SK-N-SH (cell line): ENCODE measurements around the gene AP3S1.

Experiments
- EP300 ChIP-seq, 2 experiments: IDR thresholded peaks; 2 replicates each; pipeline versions ENCODE4 v1.4.0 to v1.6.1; 2012; ENCODE audit warnings: borderline replicate concordance in 1 of 2, low read depth in 1 of 2, low read length in 1 of 2
- MAX ChIP-seq: IDR thresholded peaks from 2 replicates; pipeline ENCODE4 v1.4.0; 2012; ENCODE audit warnings: low read depth
- MXI1 ChIP-seq: IDR thresholded peaks from 2 replicates; pipeline ENCODE4 v1.6.1; 2012; ENCODE audit warnings: mild to moderate bottlenecking, low read depth, low read length, improper control_type of control experiment
- RXRA ChIP-seq: IDR thresholded peaks from 2 replicates; pipeline ENCODE4 v1.4.0; 2012; ENCODE audit warnings: low read depth, mild to moderate bottlenecking, borderline replicate concordance
- SIN3A ChIP-seq: IDR thresholded peaks from 2 replicates; pipeline ENCODE4 v1.6.1; 2012; ENCODE audit warnings: low read depth, mild to moderate bottlenecking, low read length, moderate library complexity, borderline replicate concordance
- TF ChIP-seq, protein P1 (sequence below): fragments of 200-600 bp; sonication (generic); IDR thresholded peaks from 2 replicates; pipeline ENCODE4 v1.6.1; 2017; ENCODE audit warnings: antibody characterized with exemption, mild to moderate bottlenecking, moderate library complexity
- TF ChIP-seq, protein P2 (sequence below): fragments of 150-350 bp; IDR thresholded peaks from 2 replicates; pipeline ENCODE4 v1.6.1; 2017; ENCODE audit warnings: antibody characterized with exemption, low read length, low read depth, borderline replicate concordance
- TF ChIP-seq, protein P3 (sequence below): IDR thresholded peaks from 2 replicates; pipeline ENCODE4 v1.6.1; 2012; ENCODE audit warnings: mild to moderate bottlenecking, low read depth, low read length, moderate library complexity

DNA sequence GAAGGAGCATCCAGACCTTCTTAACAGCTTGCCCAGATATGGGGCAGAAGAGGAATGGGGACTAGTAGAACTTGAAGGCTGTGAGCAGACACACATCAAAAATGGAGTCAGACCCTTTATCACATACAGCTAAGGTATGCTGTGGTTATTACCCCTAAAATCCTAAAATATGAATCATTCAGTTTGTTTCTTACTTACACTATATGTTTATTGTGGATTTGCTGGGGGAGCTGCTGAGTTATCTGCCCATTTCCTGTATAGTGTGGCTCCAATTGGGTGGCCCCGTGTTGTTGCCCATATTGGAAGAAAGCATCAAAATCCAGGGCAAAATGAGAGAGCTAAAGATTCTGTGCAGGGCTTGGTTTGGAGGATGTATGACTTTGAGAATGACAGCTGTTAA lies 56.9 kb downstream of the AP3S1 start:
- TF ChIP-seq, protein P1, sequence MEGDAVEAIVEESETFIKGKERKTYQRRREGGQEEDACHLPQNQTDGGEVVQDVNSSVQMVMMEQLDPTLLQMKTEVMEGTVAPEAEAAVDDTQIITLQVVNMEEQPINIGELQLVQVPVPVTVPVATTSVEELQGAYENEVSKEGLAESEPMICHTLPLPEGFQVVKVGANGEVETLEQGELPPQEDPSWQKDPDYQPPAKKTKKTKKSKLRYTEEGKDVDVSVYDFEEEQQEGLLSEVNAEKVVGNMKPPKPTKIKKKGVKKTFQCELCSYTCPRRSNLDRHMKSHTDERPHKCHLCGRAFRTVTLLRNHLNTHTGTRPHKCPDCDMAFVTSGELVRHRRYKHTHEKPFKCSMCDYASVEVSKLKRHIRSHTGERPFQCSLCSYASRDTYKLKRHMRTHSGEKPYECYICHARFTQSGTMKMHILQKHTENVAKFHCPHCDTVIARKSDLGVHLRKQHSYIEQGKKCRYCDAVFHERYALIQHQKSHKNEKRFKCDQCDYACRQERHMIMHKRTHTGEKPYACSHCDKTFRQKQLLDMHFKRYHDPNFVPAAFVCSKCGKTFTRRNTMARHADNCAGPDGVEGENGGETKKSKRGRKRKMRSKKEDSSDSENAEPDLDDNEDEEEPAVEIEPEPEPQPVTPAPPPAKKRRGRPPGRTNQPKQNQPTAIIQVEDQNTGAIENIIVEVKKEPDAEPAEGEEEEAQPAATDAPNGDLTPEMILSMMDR = no peak
- TF ChIP-seq EP300 (IDR thresholded peaks at IDR 0.05; ENCODE audit: borderline replicate concordance in 1 of 2, low read depth in 1 of 2, low read length in 1 of 2) (no peak), MAX (no peak), MXI1 (no peak), SIN3A (no peak), RXRA (no peak)
- TF ChIP-seq, protein P2, sequence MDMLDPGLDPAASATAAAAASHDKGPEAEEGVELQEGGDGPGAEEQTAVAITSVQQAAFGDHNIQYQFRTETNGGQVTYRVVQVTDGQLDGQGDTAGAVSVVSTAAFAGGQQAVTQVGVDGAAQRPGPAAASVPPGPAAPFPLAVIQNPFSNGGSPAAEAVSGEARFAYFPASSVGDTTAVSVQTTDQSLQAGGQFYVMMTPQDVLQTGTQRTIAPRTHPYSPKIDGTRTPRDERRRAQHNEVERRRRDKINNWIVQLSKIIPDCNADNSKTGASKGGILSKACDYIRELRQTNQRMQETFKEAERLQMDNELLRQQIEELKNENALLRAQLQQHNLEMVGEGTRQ = no peak
- TF ChIP-seq, protein P3, sequence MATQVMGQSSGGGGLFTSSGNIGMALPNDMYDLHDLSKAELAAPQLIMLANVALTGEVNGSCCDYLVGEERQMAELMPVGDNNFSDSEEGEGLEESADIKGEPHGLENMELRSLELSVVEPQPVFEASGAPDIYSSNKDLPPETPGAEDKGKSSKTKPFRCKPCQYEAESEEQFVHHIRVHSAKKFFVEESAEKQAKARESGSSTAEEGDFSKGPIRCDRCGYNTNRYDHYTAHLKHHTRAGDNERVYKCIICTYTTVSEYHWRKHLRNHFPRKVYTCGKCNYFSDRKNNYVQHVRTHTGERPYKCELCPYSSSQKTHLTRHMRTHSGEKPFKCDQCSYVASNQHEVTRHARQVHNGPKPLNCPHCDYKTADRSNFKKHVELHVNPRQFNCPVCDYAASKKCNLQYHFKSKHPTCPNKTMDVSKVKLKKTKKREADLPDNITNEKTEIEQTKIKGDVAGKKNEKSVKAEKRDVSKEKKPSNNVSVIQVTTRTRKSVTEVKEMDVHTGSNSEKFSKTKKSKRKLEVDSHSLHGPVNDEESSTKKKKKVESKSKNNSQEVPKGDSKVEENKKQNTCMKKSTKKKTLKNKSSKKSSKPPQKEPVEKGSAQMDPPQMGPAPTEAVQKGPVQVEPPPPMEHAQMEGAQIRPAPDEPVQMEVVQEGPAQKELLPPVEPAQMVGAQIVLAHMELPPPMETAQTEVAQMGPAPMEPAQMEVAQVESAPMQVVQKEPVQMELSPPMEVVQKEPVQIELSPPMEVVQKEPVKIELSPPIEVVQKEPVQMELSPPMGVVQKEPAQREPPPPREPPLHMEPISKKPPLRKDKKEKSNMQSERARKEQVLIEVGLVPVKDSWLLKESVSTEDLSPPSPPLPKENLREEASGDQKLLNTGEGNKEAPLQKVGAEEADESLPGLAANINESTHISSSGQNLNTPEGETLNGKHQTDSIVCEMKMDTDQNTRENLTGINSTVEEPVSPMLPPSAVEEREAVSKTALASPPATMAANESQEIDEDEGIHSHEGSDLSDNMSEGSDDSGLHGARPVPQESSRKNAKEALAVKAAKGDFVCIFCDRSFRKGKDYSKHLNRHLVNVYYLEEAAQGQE = no peak
